KOPT-K1 (cell line): ENCODE data around the gene SEZ6L.

Experiments used
- H3K27ac ChIP-seq: fragments of 200-600 bp; sonication (generic); 2 replicates; pipeline ENCODE4 v1.5.1; 2016; ENCODE audit warnings: antibody characterized with exemption, mild to moderate bottlenecking, low read depth, low read length; ENCODE audit not compliant: poor library complexity, severe bottlenecking
- H3K36me3 ChIP-seq: fragments of 200-600 bp; sonication (generic); 2 replicates; pipeline ENCODE4 v1.5.1; 2017; ENCODE audit warnings: antibody characterized with exemption, mild to moderate bottlenecking, low read length, moderate library complexity; ENCODE audit not compliant: insufficient read depth
- H3K9me3 ChIP-seq: fragments of 200-600 bp; sonication (generic); 2 replicates; pipeline ENCODE4 v1.5.1; 2017; ENCODE audit warnings: antibody characterized with exemption, low read length, mild to moderate bottlenecking; ENCODE audit not compliant: insufficient read depth, poor library complexity, severe bottlenecking

The SEZ6L gene

GRCh38 chr22:26374391-26375026 lies 205.2 kb downstream of the SEZ6L start:
- H3K36me3 ChIP-seq = no peaks in the 10 kb centered on the region
- H3K27ac ChIP-seq = no peak overlapping the region
- no peaks in the 10 kb centered on the region for H3K9me3 ChIP-seq

GRCh38 chr22:26377170-26377830 lies 208.0 kb downstream of the SEZ6L start:
- H3K27ac ChIP-seq = no peak overlapping the region
- no peaks in the 10 kb centered on the region for H3K9me3 ChIP-seq
- H3K36me3 ChIP-seq = no peaks in the 10 kb centered on the region

GRCh38 chr22:26380072-26380830 lies 211.0 kb downstream of the SEZ6L start:
- Histone ChIP-seq H3K9me3 (no peaks in the 10 kb centered on the region), H3K36me3 (no peaks in the 10 kb centered on the region), H3K27ac (no peak overlapping the region)

GRCh38 chr22:26382782-26383181 lies 213.5 kb downstream of the SEZ6L start:
- no peaks in the 10 kb centered on the region for H3K36me3 ChIP-seq
- no peak overlapping the region for H3K27ac ChIP-seq
- no peaks in the 10 kb centered on the region for H3K9me3 ChIP-seq

- Histone ChIP-seq H3K27ac (no peak overlapping the region), H3K9me3 (no peaks in the 10 kb centered on the region), H3K36me3 (no peaks in the 10 kb centered on the region)
Measured at GRCh38 chr22:26383968-26384556, 214.8 kb downstream of the SEZ6L start.

- Histone ChIP-seq H3K9me3 (no peaks in the 10 kb centered on the region), H3K36me3 (no peaks in the 10 kb centered on the region), H3K27ac (no peak overlapping the region)
Measured at GRCh38 chr22:26385164-26385563, 215.9 kb downstream of the SEZ6L start.

GRCh38 chr22:26389125-26389524 lies 219.9 kb downstream of the SEZ6L start:
- H3K9me3 ChIP-seq = no peaks in the 10 kb centered on the region
- H3K27ac ChIP-seq = no peak overlapping the region

GRCh38 chr22:26391091-26391490 lies 221.8 kb downstream of the SEZ6L start:
- no peaks in the 10 kb centered on the region for H3K9me3 ChIP-seq
- no peak overlapping the region for H3K27ac ChIP-seq
- no peaks in the 10 kb centered on the region for H3K36me3 ChIP-seq

More at GRCh38 chr22:26389125-26389524, 219.9 kb downstream of the SEZ6L start:
- no peaks in the 10 kb centered on the region for H3K36me3 ChIP-seq

GRCh38 chr22:26391623-26392022 lies 222.4 kb downstream of the SEZ6L start:
- H3K27ac ChIP-seq = no peak overlapping the region
- no peaks in the 10 kb centered on the region for H3K36me3 ChIP-seq

GRCh38 chr22:26393929-26394328 lies 224.7 kb downstream of the SEZ6L start:
- H3K27ac ChIP-seq = no peak overlapping the region
- no peaks in the 10 kb centered on the region for H3K36me3 ChIP-seq
- no peaks in the 10 kb centered on the region for H3K9me3 ChIP-seq

More at GRCh38 chr22:26391623-26392022, 222.4 kb downstream of the SEZ6L start:
- H3K9me3 ChIP-seq = no peaks in the 10 kb centered on the region

GRCh38 chr22:26394777-26395176 lies 225.5 kb downstream of the SEZ6L start:
- H3K27ac ChIP-seq = no peak overlapping the region
- no peaks in the 10 kb centered on the region for H3K36me3 ChIP-seq
- no peaks in the 10 kb centered on the region for H3K9me3 ChIP-seq

GRCh38 chr22:26395926-26396325 lies 226.7 kb downstream of the SEZ6L start:
- H3K36me3 ChIP-seq = no peaks in the 10 kb centered on the region
- H3K9me3 ChIP-seq = no peaks in the 10 kb centered on the region
- H3K27ac ChIP-seq = no peak overlapping the region

- Histone ChIP-seq H3K27ac (no peak overlapping the region), H3K9me3 (no peaks in the 10 kb centered on the region), H3K36me3 (no peaks in the 10 kb centered on the region)
Measured at GRCh38 chr22:26398741-26399153, 229.5 kb downstream of the SEZ6L start.

GRCh38 chr22:26399289-26399688 lies 230.0 kb downstream of the SEZ6L start:
- no peak overlapping the region for H3K27ac ChIP-seq
- H3K9me3 ChIP-seq = no peaks in the 10 kb centered on the region

GRCh38 chr22:26401726-26402125 lies 232.5 kb downstream of the SEZ6L start:
- H3K9me3 ChIP-seq = peaks cover 5% of the 10 kb centered on the region
- no peaks in the 10 kb centered on the region for H3K36me3 ChIP-seq
- H3K27ac ChIP-seq = no peak overlapping the region

More at GRCh38 chr22:26399289-26399688, 230.0 kb downstream of the SEZ6L start:
- H3K36me3 ChIP-seq = no peaks in the 10 kb centered on the region
